Body of pancreas (tissue), 4 donors: Measurements from ENCODE around the gene BCR.

Experiments
- CTCF ChIP-seq, 7 experiments: fragments of 450-650 bp in 4 of 7; fragments of 200-600 bp in 3 of 7; sonication (generic) in 3 of 7; IDR thresholded peaks; one replicate each; pipeline ENCODE4 v1.5.1; 2016 to 2019; ENCODE audit warnings: antibody characterized with exemption in 7 of 7
- POLR2A ChIP-seq, 3 donors: fragments of 450-650 bp; IDR thresholded peaks; one replicate each; pipeline ENCODE4 v1.6.1; 2016; ENCODE audit warnings: antibody characterized with exemption in 3 of 3, mild to moderate bottlenecking in 2 of 3

GRCh38 chr22:23213581-23214334, 33.4 kb downstream of the BCR start:
- TF ChIP-seq CTCF (IDR thresholded peaks at IDR 0.05) (no peak), POLR2A (IDR thresholded peaks at IDR 0.05) (no peak)
